ENCODE measurements around the gene GPRC5A.

The GPRC5A gene

DNA sequence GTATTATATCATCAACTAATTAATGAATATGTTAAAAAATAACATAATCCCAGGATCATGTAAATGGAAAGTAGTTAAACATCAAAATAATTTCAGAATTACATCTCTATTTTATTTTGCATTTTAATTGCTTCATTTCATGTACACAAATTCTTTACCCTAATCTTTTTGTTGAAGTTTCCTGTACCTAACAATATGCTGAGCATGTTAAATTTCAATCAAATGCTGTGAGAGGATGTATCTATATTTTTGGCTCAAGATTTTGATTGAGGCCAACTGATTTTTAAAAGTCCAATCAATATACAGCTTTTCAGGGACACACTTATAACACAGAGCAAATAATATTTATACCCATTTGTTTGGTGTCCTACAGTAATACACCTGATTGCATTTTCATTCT lies 54.2 kb downstream of the GPRC5A start:
- DNase-seq = no peak

DNA sequence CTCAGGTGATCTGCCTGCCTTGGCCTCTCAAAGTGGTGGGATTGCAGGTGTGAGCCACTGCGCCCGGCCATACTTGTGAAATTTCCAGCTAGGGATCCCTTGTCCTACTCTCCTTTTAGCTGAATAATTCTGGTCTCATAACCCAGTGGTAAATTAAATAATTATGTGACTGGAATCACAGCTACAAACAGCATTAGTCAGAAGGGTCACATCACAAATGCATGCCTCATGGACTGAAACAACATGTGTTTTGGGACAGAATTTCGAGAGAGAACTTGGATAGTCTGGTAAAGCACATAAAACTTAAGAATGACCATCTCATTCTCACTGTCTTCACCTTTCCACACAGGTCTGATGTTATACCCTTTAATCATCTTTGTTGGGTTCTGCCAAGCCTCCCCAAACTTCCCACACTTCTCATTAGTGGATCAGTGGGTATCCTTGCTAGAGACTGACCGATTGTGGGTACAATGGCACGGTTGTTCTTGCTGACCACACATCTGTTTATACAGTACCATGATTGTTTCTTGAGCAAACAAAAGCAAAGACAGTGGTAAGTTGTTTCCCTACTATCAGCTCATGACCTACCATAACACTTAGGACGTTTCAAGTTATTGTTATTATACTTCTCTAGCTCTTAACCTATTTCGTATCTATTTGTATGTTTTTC lies 55.5 kb downstream of the GPRC5A start:
- DNase-seq = no peak

DNA sequence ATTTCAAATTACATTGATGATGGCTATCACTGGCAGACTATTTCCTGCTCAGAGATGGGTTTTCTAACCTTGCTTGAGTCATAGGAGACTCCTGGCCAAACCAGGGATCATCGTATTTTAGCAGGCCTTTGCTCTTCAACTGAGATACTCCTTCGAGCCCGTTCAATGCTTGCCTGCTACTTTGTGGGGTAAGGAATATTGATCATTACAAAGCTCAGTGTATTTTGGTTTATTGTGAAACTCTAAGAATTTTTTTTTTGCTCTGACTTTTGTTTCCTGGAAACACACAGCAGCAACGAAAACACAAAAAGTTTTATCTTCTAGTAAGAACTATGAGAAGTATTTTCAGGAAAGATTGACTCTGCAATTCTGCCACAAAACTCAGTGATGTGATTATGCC lies 56.5 kb downstream of the GPRC5A start:
- no peak for DNase-seq

DNA sequence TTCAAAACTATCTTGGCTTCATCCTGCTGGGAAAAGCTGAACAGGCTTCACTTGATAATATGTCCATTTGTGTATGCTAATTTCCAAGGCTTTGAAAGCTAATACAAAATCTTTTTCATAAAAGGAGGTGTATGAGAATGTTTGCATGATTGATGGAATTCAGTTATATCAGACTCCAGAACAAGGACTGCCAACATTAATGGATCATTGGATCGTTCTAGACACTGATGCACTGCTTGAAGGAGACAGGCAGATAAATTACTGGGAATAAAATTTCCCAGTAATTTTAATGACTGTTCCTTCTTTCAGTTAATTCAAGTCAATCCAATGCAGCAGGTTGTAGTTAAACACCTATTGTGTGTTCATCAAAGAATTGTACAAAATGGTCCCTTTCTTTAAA lies 60.1 kb downstream of the GPRC5A start:
- no peak for DNase-seq

DNA sequence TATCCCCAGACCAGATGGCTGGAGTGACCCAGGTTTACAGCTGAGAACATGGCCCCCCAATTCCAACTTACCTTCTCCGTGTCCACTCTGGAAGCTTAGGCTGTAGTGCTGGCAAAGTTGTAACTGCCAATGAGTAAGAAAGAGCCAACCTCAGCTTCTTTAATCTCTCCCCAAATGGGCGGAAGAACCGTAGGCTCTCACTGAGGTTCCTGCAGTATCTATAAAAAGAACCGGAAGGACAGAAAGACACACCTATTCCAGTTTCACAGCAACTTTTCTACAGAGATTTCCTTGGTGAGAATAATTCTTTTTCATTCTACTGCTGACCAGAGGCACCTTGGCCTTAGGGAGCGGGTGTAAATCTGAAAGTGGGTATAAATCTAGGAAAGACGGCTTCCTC lies 60.7 kb downstream of the GPRC5A start, which contains the start of gene GPRC5D:
TSS of gene GPRC5D (minus strand) at position 135 of the 400 bp plus-strand sequence. CDS start 1,786 bp downstream, outside the sequence.
- no peak for DNase-seq

DNA sequence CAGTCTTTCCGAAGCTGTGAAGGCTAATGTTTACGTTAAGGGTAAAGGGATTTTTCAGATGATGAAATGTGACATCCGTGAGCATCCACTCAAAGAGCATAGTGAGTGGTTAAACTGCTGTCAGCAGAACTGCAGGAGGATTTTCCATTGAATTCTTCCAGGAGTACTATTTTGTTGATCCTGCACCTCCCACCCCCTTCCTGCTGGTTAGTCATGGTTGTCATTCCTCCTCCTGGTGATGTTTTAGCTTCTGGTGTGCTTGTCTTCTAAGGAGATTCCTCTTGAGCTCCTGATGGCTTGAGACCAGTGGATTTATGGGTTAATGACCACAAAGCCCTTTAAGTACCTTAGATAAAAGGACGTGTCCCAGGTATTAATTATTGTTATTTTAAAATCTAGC lies 63.0 kb downstream of the GPRC5A start:
- DNase-seq = no peak

DNA sequence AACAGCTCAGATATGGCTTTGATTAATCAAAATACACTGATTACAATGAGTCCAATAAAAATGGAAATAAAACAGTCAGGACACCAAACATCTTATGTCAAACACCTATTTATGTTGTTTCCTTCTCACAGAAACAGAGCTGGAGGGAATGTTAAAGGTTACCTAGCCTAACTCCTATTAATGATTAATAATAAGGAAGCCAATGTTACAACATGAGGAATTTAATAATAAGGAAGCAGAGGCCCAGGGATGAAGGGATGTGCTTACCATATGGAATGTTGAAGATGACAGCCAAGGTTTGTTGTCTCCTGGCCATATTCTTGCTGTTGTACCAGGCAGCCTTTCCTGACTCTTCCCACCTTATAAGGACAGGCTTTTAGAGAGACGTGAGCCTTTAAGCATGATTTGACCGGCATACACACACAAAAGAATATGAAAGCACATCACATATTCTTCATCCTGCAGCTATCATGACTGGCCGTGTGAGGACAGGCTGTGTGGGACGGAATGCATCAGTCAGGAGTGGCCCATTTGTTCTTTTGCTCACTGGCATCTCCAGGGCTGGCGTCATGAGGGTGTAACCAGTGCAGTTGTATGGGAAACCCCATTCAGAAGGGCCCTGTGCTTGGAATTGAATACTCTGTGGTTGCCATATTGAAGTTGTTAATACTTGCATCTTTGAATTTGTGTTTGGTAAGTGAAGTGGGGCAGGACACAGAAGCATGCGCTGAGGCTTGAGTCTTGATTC lies 63.7 kb downstream of the GPRC5A start:
- DNase-seq = no peak

DNA sequence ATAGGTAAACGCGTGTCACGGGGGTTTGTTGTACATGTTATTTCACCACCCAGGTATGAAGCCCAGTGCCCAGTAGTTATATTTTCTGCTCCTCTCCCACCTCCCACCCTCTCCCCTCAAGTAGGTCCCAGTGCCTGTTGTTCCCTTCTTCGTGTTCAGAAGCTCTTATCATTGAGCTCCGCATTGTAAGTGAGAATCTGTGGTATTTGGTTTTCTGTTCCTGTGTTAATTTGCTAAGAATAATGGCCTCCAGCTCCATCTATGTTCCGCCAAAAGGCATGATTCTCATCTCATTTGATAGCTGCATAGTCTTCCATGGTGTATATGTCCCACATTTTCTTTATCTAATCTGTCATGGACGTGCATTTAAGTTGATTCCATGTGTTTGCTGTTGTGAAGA lies 67.5 kb downstream of the GPRC5A start:
- no peak for DNase-seq

DNA sequence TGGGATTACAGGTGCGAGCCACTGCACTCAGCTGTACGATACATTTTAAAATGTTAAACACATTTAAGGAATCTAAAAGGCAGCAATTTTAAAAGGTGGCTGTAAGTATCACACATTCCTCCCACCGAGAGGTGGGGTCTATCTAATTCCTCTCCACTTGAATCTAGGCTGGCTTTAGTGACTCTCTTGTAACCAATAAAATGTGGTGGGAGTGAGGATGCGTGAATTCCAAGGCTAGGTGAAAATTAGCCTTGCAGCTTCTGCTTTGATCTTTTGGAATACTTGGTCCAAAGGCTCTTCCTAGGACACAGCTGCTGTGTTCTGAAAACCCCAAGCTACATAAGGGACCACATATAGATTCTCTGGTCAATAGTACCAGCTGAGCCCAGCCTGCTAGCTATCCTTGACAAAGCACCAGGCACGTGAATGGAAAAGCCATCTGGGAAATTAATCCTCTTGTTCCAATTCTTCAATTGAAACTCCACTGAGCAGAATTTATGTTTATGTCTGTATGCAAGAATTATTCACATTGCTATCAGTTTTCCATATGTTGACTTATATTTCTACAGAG lies 69.4 kb downstream of the GPRC5A start:
- no peak for DNase-seq

DNA sequence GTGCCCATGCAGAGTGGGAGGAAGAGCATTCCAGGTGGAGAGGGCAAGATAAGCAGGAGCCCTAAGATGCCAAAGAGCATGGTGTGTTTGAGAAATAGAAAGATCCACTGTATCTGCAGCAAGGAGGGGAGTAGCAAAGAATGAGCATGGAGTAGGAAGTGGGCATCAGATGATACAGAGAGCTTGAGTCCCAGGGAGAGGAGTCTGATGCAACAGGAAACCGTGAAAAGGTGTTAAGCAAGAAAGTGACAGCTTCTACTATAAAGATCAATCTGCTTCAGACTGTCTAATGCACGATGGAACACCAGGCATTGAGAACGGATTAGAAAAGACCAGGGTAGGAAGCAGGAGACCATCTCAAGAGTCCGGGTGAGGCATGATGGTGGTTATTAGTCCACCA lies 72.9 kb downstream of the GPRC5A start:
- DNase-seq = no peak

DNA sequence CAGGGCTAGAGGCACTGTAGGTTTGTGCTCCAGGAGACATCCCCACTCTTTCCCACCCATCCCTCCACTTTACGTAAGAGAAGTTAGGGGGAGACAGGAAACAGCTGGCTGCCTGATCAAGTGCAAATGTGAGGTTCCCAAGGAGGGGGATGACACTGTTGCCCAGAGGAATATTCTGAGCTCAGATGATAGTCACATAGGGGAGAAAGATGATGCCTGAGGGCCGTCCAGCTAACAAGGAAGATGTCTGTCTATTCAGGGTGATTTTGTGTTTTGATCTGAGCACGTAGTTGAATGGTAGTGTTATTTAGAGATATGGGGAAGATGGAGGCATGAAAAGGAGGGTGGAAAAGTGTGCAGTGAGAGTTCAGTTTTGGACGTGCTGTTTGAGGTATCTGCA lies 74.5 kb downstream of the GPRC5A start:
- no peak for DNase-seq
